Endothelial cell of umbilical vein (primary cell): Measurements from ENCODE around the gene MS4A10. TPM values are rescaled to one million over a fixed set of nuclear protein-coding genes. Genes with fewer than 3 reads are reported as not detected.

Experiments
- BruUV-seq: library from RNA; stranded (reverse); fragments of 400-500 nt; replicated peaks from 2 replicates; lab custom pipeline; 2021; lab: Mats Ljungman, UMichigan
- CTCF ChIA-PET: fragments of 300-600, 350-600 bp; sonication (Branson Sonifier 250); formaldehyde crosslinking; loops from one replicate; lab custom pipeline; 2021; ENCODE audit warnings: antibody characterized with exemption, inconsistent platforms; lab: Charles Lee
- POLR2A ChIA-PET: fragments of 300-600, 350-600 bp; sonication (Branson Sonifier 250); formaldehyde crosslinking; loops from one replicate; lab custom pipeline; 2021; ENCODE audit warnings: antibody characterized with exemption, inconsistent platforms; lab: Charles Lee
- DNase-seq: peaks from one replicate; pipeline ENCODE4 v3.0.0-alpha.2; 2011; ENCODE audit warnings: low read depth, low spot score
- FAIRE-seq: peaks from 2 replicates; lab custom pipeline; 2011; peaks lifted over from hg19 to GRCh38; lab: Jason Lieb, UNC
- H2AFZ ChIP-seq: 2 replicates; pipeline ENCODE4 v1.6.0; 2012; ENCODE audit warnings: low read depth, low read length, control low read depth, inconsistent platforms
- H3K27ac ChIP-seq: 2 replicates; pipeline ENCODE4 v1.5.1; 2011; ENCODE audit warnings: low read depth, mild to moderate bottlenecking, control low read depth, low read length, moderate library complexity; ENCODE audit not compliant: insufficient read depth
- H3K27me3 ChIP-seq, 2 experiments: 2 replicates each; pipeline versions ENCODE4 v1.6.0 to v1.6.1; 2011; ENCODE audit warnings: low read length in 2 of 2, mixed read lengths in 1 of 2; ENCODE audit not compliant: control insufficient read depth in 2 of 2, insufficient read depth in 2 of 2
- H3K36me3 ChIP-seq, 2 experiments: 2 replicates in 1 of 2; 3 replicates in 1 of 2; pipeline ENCODE4 v1.5.1; 2011; ENCODE audit warnings: low read length in 2 of 2, mild to moderate bottlenecking in 1 of 2, moderate library complexity in 1 of 2; ENCODE audit not compliant: control insufficient read depth in 2 of 2, insufficient read depth in 2 of 2; ENCODE audit errors: extremely low read depth in 1 of 2
- H3K4me1 ChIP-seq: 3 replicates; pipeline ENCODE4 v1.5.1; 2011; ENCODE audit warnings: mild to moderate bottlenecking, low read length; ENCODE audit not compliant: control insufficient read depth, insufficient read depth; ENCODE audit errors: extremely low read depth
- H3K4me2 ChIP-seq: 2 replicates; pipeline ENCODE4 v1.6.1; 2011; ENCODE audit warnings: low read length, control low read depth, mixed read lengths; ENCODE audit not compliant: insufficient read depth
- H3K4me3 ChIP-seq, 3 experiments: fragments of 200-600 bp in 1 of 3; sonication (generic), shearing (Covaris generic) in 1 of 3; replicated peaks in 1 of 3; 2 replicates each; pipeline ENCODE4 v1.5.1; 2011 to 2016; ENCODE audit warnings: control low read depth in 3 of 3, low read length in 3 of 3, mild to moderate bottlenecking in 2 of 3, inconsistent platforms in 1 of 3, low read depth in 1 of 3, moderate library complexity in 1 of 3; ENCODE audit not compliant: insufficient read depth in 1 of 3
- H3K79me2 ChIP-seq: 2 replicates; pipeline ENCODE4 v1.6.0; 2012; ENCODE audit warnings: low read length, inconsistent platforms; ENCODE audit not compliant: control insufficient read depth, insufficient read depth
- H3K9ac ChIP-seq: replicated peaks from 2 replicates; pipeline ENCODE3; 2011; ENCODE audit warnings: low read length, control low read depth; ENCODE audit not compliant: insufficient read depth; ENCODE audit errors: extremely low read depth
- H3K9me1 ChIP-seq: replicated peaks from 3 replicates; pipeline ENCODE4 v1.6.0; 2011; ENCODE audit warnings: mild to moderate bottlenecking, low read length; ENCODE audit not compliant: control insufficient read depth, insufficient read depth; ENCODE audit errors: extremely low read depth
- H3K9me3 ChIP-seq: replicated peaks from 2 replicates; pipeline ENCODE4 v1.5.1; 2012; ENCODE audit warnings: low read length, inconsistent platforms; ENCODE audit not compliant: control insufficient read depth, insufficient read depth
- H4K20me1 ChIP-seq: replicated peaks from 2 replicates; pipeline ENCODE3; 2011; ENCODE audit warnings: mild to moderate bottlenecking, low read length; ENCODE audit not compliant: control insufficient read depth, insufficient read depth; ENCODE audit errors: extremely low read depth
- CTCF ChIP-seq, 2 donors: IDR thresholded peaks; 1 replicate in 1 of 2; 2 replicates in 1 of 2; pipeline ENCODE4 v1.5.1; 2011; ENCODE audit warnings: low read length in 2 of 2, mild to moderate bottlenecking in 2 of 2, moderate library complexity in 2 of 2, control low read depth in 1 of 2, inconsistent platforms in 1 of 2, low read depth in 1 of 2; ENCODE audit not compliant: insufficient read depth in 1 of 2; ENCODE audit errors: extremely low read depth in 1 of 2
- EZH2 ChIP-seq: IDR thresholded peaks from 2 replicates; pipeline ENCODE4 v1.6.1; 2012; ENCODE audit warnings: borderline replicate concordance, low read depth, mild to moderate bottlenecking, moderate library complexity, low read length, inconsistent platforms; ENCODE audit not compliant: severe bottlenecking
- FOS ChIP-seq: IDR thresholded peaks from 2 replicates; pipeline ENCODE4 v1.6.1; 2011; ENCODE audit warnings: mild to moderate bottlenecking, low read length, moderate library complexity, borderline replicate concordance; ENCODE audit not compliant: insufficient read depth
- GATA2 ChIP-seq: IDR thresholded peaks from 2 replicates; pipeline ENCODE4 v1.7.0; 2011; ENCODE audit warnings: low read depth, mild to moderate bottlenecking, moderate library complexity, mixed read lengths, low read length; ENCODE audit not compliant: insufficient read length, insufficient read depth
- JUN ChIP-seq: IDR thresholded peaks from 2 replicates; pipeline ENCODE4 v1.6.1; 2011; ENCODE audit warnings: borderline replicate concordance, low read depth; ENCODE audit not compliant: insufficient read length, insufficient read depth
- MAX ChIP-seq: IDR thresholded peaks from 2 replicates; pipeline ENCODE4 v1.6.1; 2011; ENCODE audit not compliant: insufficient read depth, insufficient read length
- MYC ChIP-seq: IDR thresholded peaks from one replicate; pipeline ENCODE4 v1.6.1; 2011; ENCODE audit warnings: mild to moderate bottlenecking, low read depth, low read length
- POLR2A ChIP-seq: IDR thresholded peaks from 2 replicates; pipeline ENCODE4 v1.6.1; 2012; ENCODE audit warnings: low read depth, mild to moderate bottlenecking, control low read depth, low read length
- POLR2AphosphoS5 ChIP-seq: IDR thresholded peaks from 2 replicates; pipeline ENCODE4 v1.6.1; 2012; ENCODE audit warnings: low read depth, mild to moderate bottlenecking, control low read depth, low read length, moderate library complexity; ENCODE audit not compliant: insufficient read depth
- dilution Hi-C: fragments of 300-500 bp; cut with MboI; formaldehyde crosslinking; loops from one replicate; pipeline ENCODE4 v1.15.0; 2019; ENCODE audit warnings: low sequenced_read_pairs; ENCODE audit not compliant: extremely low pct_ligation_motif_present
- intact Hi-C: fragments of 100-400 bp; cut with micrococcal nuclease; formaldehyde crosslinking; loops from one replicate; pipeline ENCODE4 v1.10.0; 2022
- polyA plus RNA-seq, 4 experiments: library from polyadenylated mRNA; depleted of rRNA in 3 of 4; stranded (reverse) in 3 of 4; unstranded in 1 of 4; fragments of >200 nt; gene quantifications; 2 replicates each; pipeline versions ENCODE4 v1.2.1 to v1.2.3, GENCODE V29; 2011 to 2012; ENCODE audit warnings: missing spikeins in 1 of 4
- total RNA-seq: library from RNA; stranded (reverse); gene quantifications from 2 replicates; pipeline ENCODE4 v1.2.3, GENCODE V29; 2021

Gene MS4A10
- total and polyA plus RNA-seq, 2 donors (not counting 3 experiments of a cell fraction or from before 2014, with no cell fraction given): not detected

- H3K9ac ChIP-seq: no peak overlapping the region
- H3K79me2 ChIP-seq: peaks cover 51% of the 10 kb centered on the region
- FAIRE-seq: no peak
- no peaks in the 10 kb centered on the region for H3K27me3 ChIP-seq
- TF ChIP-seq FOS (no peak), EZH2 (no peak), JUN (no peak), POLR2AphosphoS5 (no peak), GATA2 (no peak), POLR2A (no peak), MAX (no peak), CTCF (IDR thresholded peaks at IDR 0.05; ENCODE audit: extremely low read depth in 1 of 2, insufficient read depth in 1 of 2, low read depth in 1 of 2, low read length in 2 of 2) (no peak), MYC (no peak)
- H3K4me1 ChIP-seq: peaks cover 37% of the 10 kb centered on the region
- no peak overlapping the region for H3K27ac ChIP-seq
- H3K9me3 ChIP-seq: no peaks in the 10 kb centered on the region
- no peak for DNase-seq
- peaks cover 0 to 23% of the 10 kb centered on the region in 2 experiments for H3K36me3 ChIP-seq
- H3K4me2 ChIP-seq: peak overlapping the region; percentile 79
- no TSS peak for BruUV-seq
- intact Hi-C loops: no loop called here
- no peaks in the 10 kb centered on the region for H4K20me1 ChIP-seq
- POLR2A ChIA-PET: no interaction called here
- dilution Hi-C loops: no loop called here
- H3K9me1 ChIP-seq: no peaks in the 10 kb centered on the region
- H2AFZ ChIP-seq: no peak overlapping the region
- CTCF ChIA-PET: interaction anchor here (1.1 to 5.0 kb wide), 4 partner anchors 10 to 70 kb away, joined by 4 to 34 read pairs (median 16); no protein-coding TSS in a partner anchor
- no peak overlapping the region for H3K4me3 ChIP-seq
Observed at GRCh38 chr11:60845338-60845737, 60.2 kb downstream of the MS4A10 start.
